HG03095 (cell line): ENCODE data around the gene GPC6.

Experiments used
- ATAC-seq: cut with Tn5 transposase; IDR thresholded peaks from one replicate; pipeline ENCODE4 v1.9.1; 2021; ENCODE audit warnings: moderate library complexity; ENCODE audit not compliant: unreplicated experiment

The GPC6 gene

DNA sequence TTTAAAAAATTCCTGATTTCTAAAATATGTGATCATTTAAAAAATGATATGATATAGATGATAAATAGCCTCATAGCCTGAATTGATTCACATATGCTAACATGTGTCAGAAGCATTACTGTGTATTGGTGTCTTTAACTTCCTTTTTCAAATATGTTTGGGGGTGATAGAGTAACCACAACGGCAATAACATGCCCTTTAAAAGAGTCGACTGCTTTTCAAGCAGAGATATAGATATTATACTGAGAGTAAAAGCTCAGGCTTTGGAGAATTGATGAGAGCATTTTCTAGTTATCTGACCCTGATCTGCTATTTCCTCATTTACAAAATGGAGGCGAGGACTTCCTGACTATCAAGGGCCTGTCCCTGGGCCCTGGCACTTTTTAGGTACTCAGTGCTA lies 992.3 kb downstream of the GPC6 start:
- ATAC-seq = no peak

- ATAC-seq = no peak
Measured at GRCh38 chr13:94224670-94225069, 998.1 kb downstream of the GPC6 start.

GRCh38 chr13:94227255-94227879 lies 1000.8 kb downstream of the GPC6 start:
- no peak for ATAC-seq

DNA sequence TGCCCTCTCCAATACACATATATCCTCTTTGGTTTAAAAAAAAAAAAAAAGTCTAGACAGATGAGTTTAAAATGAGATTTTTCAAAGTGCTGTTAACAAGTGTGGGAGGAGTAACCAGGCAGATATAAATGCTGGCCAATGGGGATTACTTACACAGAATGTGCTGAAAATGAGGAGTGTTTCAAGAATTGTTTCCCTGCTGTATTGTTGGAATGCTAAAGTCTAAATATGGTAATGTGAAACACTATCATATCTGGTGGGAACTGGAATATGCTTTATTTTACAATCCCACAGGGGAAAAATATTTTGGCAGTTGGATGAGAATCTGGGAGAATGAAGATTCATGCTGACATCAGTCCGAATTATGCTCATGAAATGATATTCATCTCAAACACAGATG lies 1002.2 kb downstream of the GPC6 start:
- ATAC-seq = no peak

- ATAC-seq = no peak
Measured at GRCh38 chr13:94232161-94232950, 1005.7 kb downstream of the GPC6 start.

- ATAC-seq = no peak
Measured at GRCh38 chr13:94232956-94233355, 1006.3 kb downstream of the GPC6 start.

DNA sequence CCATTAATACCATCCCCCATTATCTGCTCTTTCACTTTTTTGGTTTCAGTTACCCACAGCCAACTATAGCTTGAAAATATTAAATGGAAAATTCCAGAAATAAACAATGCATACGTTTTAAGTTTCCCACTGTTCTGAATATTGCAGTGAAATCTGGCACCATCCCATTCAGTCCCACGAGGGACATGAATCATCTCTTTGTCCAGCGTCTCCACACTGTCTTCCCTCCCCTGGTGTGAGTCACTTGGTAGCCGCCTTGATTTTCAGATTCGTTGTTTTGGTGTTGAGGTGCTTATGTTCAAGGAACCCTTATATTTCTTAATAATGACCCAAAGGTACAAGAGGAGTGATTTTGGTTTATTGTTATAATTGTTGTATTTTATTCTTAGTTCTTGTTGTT lies 1006.8 kb downstream of the GPC6 start:
- ATAC-seq = no peak

DNA sequence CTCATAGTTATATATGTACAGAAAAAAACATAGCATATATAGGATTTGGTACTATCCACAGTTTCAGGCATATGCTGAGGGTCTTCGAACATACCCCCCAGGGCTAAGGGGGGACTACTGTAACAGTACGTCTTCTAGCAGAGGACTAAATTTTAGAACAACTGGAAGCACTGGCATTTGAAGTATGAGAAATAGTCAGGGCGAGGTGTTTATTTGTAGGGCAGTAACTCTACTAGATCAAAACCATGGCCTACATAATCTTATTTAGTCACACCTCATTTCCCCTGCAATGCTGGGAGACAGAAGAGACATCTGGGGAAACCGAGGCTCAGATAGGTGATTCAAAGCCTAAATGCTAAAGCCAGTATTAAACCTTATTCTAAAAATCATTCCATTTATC lies 1007.2 kb downstream of the GPC6 start:
- no peak for ATAC-seq

- no peak for ATAC-seq
Measured at GRCh38 chr13:94234738-94235137, 1008.1 kb downstream of the GPC6 start.

- ATAC-seq = no peak
Measured at GRCh38 chr13:94236132-94236531, 1009.5 kb downstream of the GPC6 start.

DNA sequence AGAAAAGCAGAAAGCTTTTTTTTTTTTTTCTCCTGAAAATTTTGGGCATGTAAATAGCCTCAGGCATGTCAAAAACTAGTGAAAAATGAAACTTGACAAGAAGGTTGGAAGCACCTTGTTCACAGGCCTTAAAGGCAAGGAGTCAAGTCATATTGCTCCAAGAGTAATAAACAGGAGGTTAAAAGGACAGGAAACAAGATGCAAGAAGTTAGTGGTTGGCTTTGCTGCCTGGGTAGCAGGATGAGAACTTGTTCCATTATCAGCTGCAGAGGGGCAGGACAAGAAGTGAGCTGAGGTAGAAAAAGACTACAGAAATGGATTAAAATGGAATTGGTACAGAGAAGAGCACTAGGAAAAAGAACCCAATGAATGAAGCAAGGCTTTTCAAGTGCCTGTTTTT lies 1010.3 kb downstream of the GPC6 start:
- ATAC-seq = no peak

- ATAC-seq = peak; percentile 48
Measured at GRCh38 chr13:94239135-94239534, 1012.5 kb downstream of the GPC6 start.

DNA sequence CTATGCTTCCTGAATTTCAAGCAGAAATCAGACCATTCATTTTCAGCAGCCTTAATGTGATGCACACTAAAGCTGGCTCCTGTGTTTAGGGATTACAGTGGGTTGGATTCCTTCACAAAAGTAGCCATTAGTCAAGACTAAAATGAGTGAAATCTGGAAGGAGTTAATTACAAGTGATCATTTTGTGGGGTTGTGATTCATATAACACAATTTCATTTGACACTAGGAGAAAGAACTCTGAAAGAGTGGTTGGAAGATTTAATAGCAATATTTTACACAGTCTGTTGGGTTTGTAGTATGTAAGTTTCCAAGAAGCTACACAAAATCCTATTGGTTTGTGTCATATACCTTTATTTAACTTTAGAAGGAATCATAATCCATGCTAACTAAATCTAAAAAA lies 1015.9 kb downstream of the GPC6 start:
- ATAC-seq = no peak

DNA sequence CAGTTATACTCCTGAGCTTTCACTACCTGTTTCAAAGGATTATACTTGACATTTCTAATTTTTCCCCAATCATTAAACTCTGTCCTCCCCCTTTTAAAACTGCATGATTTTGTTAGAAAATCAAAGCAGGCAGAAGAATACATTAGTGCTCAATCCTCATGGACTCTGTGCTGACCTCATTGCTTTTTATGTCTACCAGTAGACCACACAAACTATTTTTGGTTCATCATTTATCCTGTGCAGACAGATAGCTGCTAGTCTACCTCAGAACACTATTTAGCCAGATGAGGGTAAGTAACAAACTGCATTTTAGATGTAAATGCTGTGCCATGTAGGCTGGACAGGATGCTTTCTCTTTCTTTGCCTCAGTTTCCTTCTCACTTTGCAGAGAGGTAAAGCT lies 1016.9 kb downstream of the GPC6 start:
- no peak for ATAC-seq

DNA sequence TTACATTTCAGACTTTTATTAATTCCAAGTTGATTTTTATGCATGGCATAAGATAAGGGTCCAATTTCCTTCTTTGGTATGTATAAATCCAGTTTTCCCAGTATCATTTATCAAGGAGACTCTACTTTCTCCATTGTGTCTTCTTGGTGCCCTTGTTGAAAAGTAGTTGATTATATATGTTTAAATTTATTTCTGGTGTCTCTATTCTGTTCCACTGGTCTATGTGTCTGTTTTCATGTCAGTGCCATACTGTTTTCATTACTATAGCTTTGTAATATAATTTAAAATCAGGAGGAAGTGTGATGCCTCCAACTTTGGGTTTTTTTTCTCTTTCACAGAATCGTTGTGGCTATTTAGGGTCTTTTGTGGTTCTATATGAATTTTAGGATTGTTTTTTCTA lies 1019.9 kb downstream of the GPC6 start:
- no peak for ATAC-seq

GRCh38 chr13:94247890-94248289 lies 1021.3 kb downstream of the GPC6 start:
- ATAC-seq = no peak

DNA sequence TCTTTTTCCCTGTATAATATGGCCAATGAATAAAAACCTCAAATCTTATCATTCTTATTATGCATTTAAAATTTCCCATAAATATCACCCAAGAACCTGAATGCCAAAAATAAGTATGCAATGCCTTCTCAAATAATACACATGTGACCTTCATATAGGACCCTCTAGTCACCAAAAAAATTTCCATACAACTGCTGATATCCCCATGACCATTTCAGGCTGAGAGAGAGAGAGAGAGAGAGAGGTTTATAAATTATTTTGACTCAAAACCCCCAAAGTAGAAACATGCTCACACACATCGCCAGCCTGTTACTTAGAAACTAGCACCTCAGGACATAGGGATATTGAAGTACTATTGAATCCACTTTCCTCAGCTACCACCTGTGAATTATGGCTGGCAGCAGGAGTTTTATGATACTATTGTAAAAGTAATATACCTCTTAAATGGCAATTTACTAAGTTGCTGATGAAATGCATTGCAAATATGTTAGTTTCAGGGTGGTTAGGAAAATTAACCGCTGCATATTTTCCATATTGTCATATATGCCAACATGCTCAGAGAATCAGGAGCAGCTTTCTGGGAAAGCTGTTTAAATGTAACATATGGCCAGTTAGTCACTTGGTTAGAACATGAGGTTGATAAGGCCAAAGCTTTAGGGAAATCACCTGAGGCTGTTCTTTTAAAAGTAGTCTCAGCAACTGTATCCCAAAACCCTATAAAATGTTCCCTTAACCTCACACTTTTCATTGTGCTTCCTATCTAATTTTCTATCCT lies 1022.0 kb downstream of the GPC6 start:
- ATAC-seq = no peak

DNA sequence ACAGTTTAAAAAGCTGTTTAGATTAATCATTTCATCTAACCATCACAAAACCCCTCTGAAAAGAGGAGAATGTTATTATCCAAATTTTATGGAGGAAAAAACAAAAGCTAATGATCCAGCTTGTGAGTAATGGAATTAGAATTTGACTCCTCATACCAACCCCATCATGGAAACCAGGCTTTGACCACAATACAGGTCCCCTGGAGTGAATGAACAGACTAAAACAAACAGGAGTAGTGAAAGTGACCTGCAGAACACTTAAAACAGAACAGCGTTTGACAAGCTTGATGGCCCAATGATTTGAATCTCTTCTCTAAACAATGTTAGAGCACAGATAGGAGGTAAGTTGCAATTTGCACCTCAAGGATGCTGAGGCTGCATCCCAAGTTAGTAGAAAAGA lies 1022.9 kb downstream of the GPC6 start:
- ATAC-seq = no peak

GRCh38 chr13:94251831-94252608 lies 1025.4 kb downstream of the GPC6 start:
- no peak for ATAC-seq

GRCh38 chr13:94254737-94255136 lies 1028.1 kb downstream of the GPC6 start:
- no peak for ATAC-seq

- no peak for ATAC-seq
Measured at GRCh38 chr13:94256721-94257120, 1030.1 kb downstream of the GPC6 start.
